ENCODE data around the gene PLTP. TPM values are rescaled to one million over a fixed set of nuclear protein-coding genes. Genes with fewer than 3 reads are reported as not detected.
A peak's percentile ranks its signal among the peaks of the same experiment; 100 is the strongest.

The PLTP gene
- total RNA-seq, 1 experiment from 2014 or later: 17.7 TPM

GRCh38 chr20:45850238-45850637, 61.7 kb downstream of the PLTP start:
- no peaks in the 10 kb centered on the region for H3K27me3 ChIP-seq (ENCODE audit: control insufficient read depth, insufficient read depth, low read length)
- CTCF ChIA-PET: no interaction called here
- H3K9me3 ChIP-seq (ENCODE audit: control insufficient read depth, insufficient read depth, low read depth, low read length): no peaks in the 10 kb centered on the region
- intact Hi-C loops (cut with micrococcal nuclease; ENCODE audit: unreplicated experiment) (no loop called here), in situ Hi-C loops (cut with HindIII; ENCODE audit: low pct_unique_long_range_greater_than_20kb, low sequenced_read_pairs) (no loop called here)
- no peak overlapping the region for H3K4me3 ChIP-seq (ENCODE audit: low read depth in 2 of 2, low read length in 2 of 2)
- no TSS peak for BruUV-seq (replicated peaks)
- H3K4me1 ChIP-seq (ENCODE audit: control insufficient read depth, insufficient read depth, low read length): no peaks in the 10 kb centered on the region; the same call in 1 of the 2 replicates
- ATAC-seq: no peak
- POLR2A ChIA-PET: no interaction called here
- DNase-seq (ENCODE audit: low read depth, low spot score): no peak
- TF ChIP-seq REST (IDR thresholded peaks at IDR 0.05; ENCODE audit: insufficient read depth in 1 of 2, low read depth in 2 of 2, low read length in 1 of 2) (no peak), SIN3A (IDR thresholded peaks at IDR 0.05; ENCODE audit: borderline replicate concordance, insufficient read depth, low read depth, low read length) (no peak)
- H3K36me3 ChIP-seq (ENCODE audit: control insufficient read depth, insufficient read depth, low read length): no peaks in the 10 kb centered on the region; the same call in 1 of the 2 replicates
- no peak overlapping the region for H3K27ac ChIP-seq (ENCODE audit: low read length)

- Histone ChIP-seq H3K4me1 (ENCODE audit: control insufficient read depth, insufficient read depth, low read length) (no peaks in the 10 kb centered on the region; the same call in 1 of the 2 replicates), H3K36me3 (ENCODE audit: control insufficient read depth, insufficient read depth, low read length) (peaks cover 2% of the 10 kb centered on the region; the same call in 1 of the 2 replicates), H3K4me3 (ENCODE audit: low read depth in 2 of 2, low read length in 2 of 2) (no peak overlapping the region), H3K9me3 (ENCODE audit: control insufficient read depth, insufficient read depth, low read depth, low read length) (no peaks in the 10 kb centered on the region), H3K27ac (ENCODE audit: low read length) (no peak overlapping the region), H3K27me3 (ENCODE audit: control insufficient read depth, insufficient read depth, low read length) (no peaks in the 10 kb centered on the region)
- peak; percentile 45; the same call in 1 of the 2 replicates for TF ChIP-seq POLR2AphosphoS5 (IDR thresholded peaks at IDR 0.05; ENCODE audit: low read depth, low read length)
- no peak for TF ChIP-seq CTCF (IDR thresholded peaks at IDR 0.05)
- in situ Hi-C loops (cut with HindIII; ENCODE audit: low pct_unique_long_range_greater_than_20kb, low sequenced_read_pairs) (no loop called here), intact Hi-C loops (cut with micrococcal nuclease; ENCODE audit: unreplicated experiment) (no loop called here)
- ChIA-PET POLR2A (no interaction called here), CTCF (no interaction called here)
- DNase-seq (ENCODE audit: low read depth, low spot score) (no peak), ATAC-seq (peak; percentile 45; the same call in 1 of the 2 replicates)
- BruUV-seq (replicated peaks): no TSS peak
These were observed 62.9 kb downstream of the PLTP start for GRCh38 chr20:45848969-45849582.

Other genes starting within 250 kb of the PLTP start
- gene WFDC11, start 241.9 kb downstream of the PLTP start, total RNA-seq (2021; ENCODE audit: unreplicated experiment): not detected
- gene WFDC13, start 210.1 kb downstream of the PLTP start, total RNA-seq (2021; ENCODE audit: unreplicated experiment): not detected
- not detected for gene WFDC10B, start 207.1 kb downstream of the PLTP start, total RNA-seq (2021; ENCODE audit: unreplicated experiment)
- not detected for gene SPINT4, start 189.8 kb downstream of the PLTP start, total RNA-seq (2021; ENCODE audit: unreplicated experiment)
- 1.1 TPM for gene WFDC3, start 120.3 kb downstream of the PLTP start, total RNA-seq (2021; ENCODE audit: unreplicated experiment)
- gene DNTTIP1, start 120.2 kb downstream of the PLTP start, total RNA-seq (2021; ENCODE audit: unreplicated experiment): 48.8 TPM
- gene UBE2C, start 99.5 kb downstream of the PLTP start, total RNA-seq (2021; ENCODE audit: unreplicated experiment): 173 TPM
- 0.26 TPM for gene TNNC2, start 84.8 kb downstream of the PLTP start, total RNA-seq (2021; ENCODE audit: unreplicated experiment)
- gene SNX21, start 78.4 kb downstream of the PLTP start, total RNA-seq (2021; ENCODE audit: unreplicated experiment): 25.7 TPM
- gene ACOT8, start 54.8 kb downstream of the PLTP start, total RNA-seq (2021; ENCODE audit: unreplicated experiment): 21.1 TPM
- gene ZSWIM3, start 54.5 kb downstream of the PLTP start, total RNA-seq (2021; ENCODE audit: unreplicated experiment): 3.6 TPM
- 13.4 TPM for gene ZSWIM1, start 30.9 kb downstream of the PLTP start, total RNA-seq (2021; ENCODE audit: unreplicated experiment)
- gene SPATA25, start 24.5 kb downstream of the PLTP start, total RNA-seq (2021; ENCODE audit: unreplicated experiment): 1.8 TPM
- 3.0 TPM for gene NEURL2, start 20.9 kb downstream of the PLTP start, total RNA-seq (2021; ENCODE audit: unreplicated experiment)
- gene CTSA, start 20.8 kb downstream of the PLTP start, total RNA-seq (2021; ENCODE audit: unreplicated experiment): 232 TPM
- gene PCIF1, start 22.5 kb upstream of the PLTP start, total RNA-seq (2021; ENCODE audit: unreplicated experiment): 24.6 TPM
- gene ZNF335, start 60.0 kb upstream of the PLTP start, total RNA-seq (2021; ENCODE audit: unreplicated experiment): 31.1 TPM
- gene MMP9, start 96.8 kb upstream of the PLTP start, total RNA-seq (2021; ENCODE audit: unreplicated experiment): 0.26 TPM
- gene SLC12A5, start 117.1 kb upstream of the PLTP start, total RNA-seq (2021; ENCODE audit: unreplicated experiment): 11.8 TPM
- gene NCOA5, start 177.8 kb upstream of the PLTP start, total RNA-seq (2021; ENCODE audit: unreplicated experiment): 30.6 TPM
- 14.1 TPM for gene CD40, start 206.2 kb upstream of the PLTP start, total RNA-seq (2021; ENCODE audit: unreplicated experiment)

All from Panc1 (cell line).